HCT116 (cell line): ENCODE data around the gene MAP2K4.

Source experiments
- CEBPB ChIP-seq: IDR thresholded peaks from 2 replicates; pipeline ENCODE4 v1.6.1; 2012; ENCODE audit warnings: low read depth
- CTCF ChIP-seq, 3 experiments: fragments of 200-600 bp in 1 of 3; sonication (generic) in 1 of 3; IDR thresholded peaks in 2 of 3; conservative IDR thresholded peaks in 1 of 3; 2 replicates each; pipeline ENCODE4 v1.5.1; 2012 to 2017; ENCODE audit warnings: low read depth in 2 of 3, low read length in 2 of 3, antibody characterized with exemption in 1 of 3, borderline replicate concordance in 1 of 3, control low read depth in 1 of 3, mild to moderate bottlenecking in 1 of 3, mixed read lengths in 1 of 3, mixed run types in 1 of 3, moderate library complexity in 1 of 3; ENCODE audit not compliant: insufficient read depth in 1 of 3
- EZH2 ChIP-seq: fragments of 200-600 bp; sonication (generic); IDR thresholded peaks from 2 replicates; pipeline ENCODE4 v1.6.1; 2017; ENCODE audit warnings: antibody characterized with exemption, mixed run types
- EZH2phosphoT487 ChIP-seq: fragments of 200-600 bp; IDR thresholded peaks from 2 replicates; pipeline ENCODE4 v1.6.1; 2018; ENCODE audit warnings: antibody characterized with exemption, borderline replicate concordance
- POLR2A ChIP-seq: IDR thresholded peaks from 2 replicates; pipeline ENCODE4 v1.7.0; 2011; ENCODE audit warnings: borderline replicate concordance; ENCODE audit not compliant: insufficient read depth, insufficient read length; ENCODE audit errors: extremely low read depth
- POLR2AphosphoS5 ChIP-seq: IDR thresholded peaks from 2 replicates; pipeline ENCODE4 v1.6.1; 2011; ENCODE audit warnings: mild to moderate bottlenecking, low read depth, low read length, moderate library complexity
- RAD21 ChIP-seq: IDR thresholded peaks from 2 replicates; pipeline ENCODE4 v1.6.1; 2012; ENCODE audit warnings: low read depth, mild to moderate bottlenecking
- SIN3A ChIP-seq: IDR thresholded peaks from 2 replicates; pipeline ENCODE4 v1.6.1; 2012; ENCODE audit warnings: low read depth
- YY1 ChIP-seq: IDR thresholded peaks from 2 replicates; pipeline ENCODE4 v1.6.1; 2011; ENCODE audit warnings: low read length, low read depth, moderate library complexity, mild to moderate bottlenecking; ENCODE audit not compliant: insufficient replicate concordance; ENCODE audit errors: extremely low read depth
- ZNF274 ChIP-seq: fragments of 200-500 bp; sonication (Bioruptor generic); IDR thresholded peaks from 2 replicates; pipeline ENCODE4 v1.6.1; 2014; ENCODE audit warnings: mild to moderate bottlenecking, low read depth, low read length, inconsistent platforms
- TF ChIP-seq, protein P1 (sequence below): IDR thresholded peaks from 2 replicates; pipeline ENCODE4 v1.6.1; 2011; ENCODE audit warnings: mild to moderate bottlenecking, low read length, moderate library complexity; ENCODE audit not compliant: insufficient replicate concordance; ENCODE audit errors: extremely low read depth

- no peak for TF ChIP-seq CEBPB
- no peak for TF ChIP-seq CTCF (IDR thresholded peaks at IDR 0.05 in 2 of 3, conservative IDR thresholded peaks at IDR 0.05 in 1 of 3; ENCODE audit: borderline replicate concordance in 1 of 3, insufficient read depth in 1 of 3, low read depth in 2 of 3, low read length in 2 of 3)
- TF ChIP-seq EZH2, result no peak
- no peak for TF ChIP-seq EZH2phosphoT487
- no peak for TF ChIP-seq POLR2A
- no peak for TF ChIP-seq SIN3A
- no peak for TF ChIP-seq YY1
- TF ChIP-seq RAD21, result no peak
- TF ChIP-seq, protein P1, sequence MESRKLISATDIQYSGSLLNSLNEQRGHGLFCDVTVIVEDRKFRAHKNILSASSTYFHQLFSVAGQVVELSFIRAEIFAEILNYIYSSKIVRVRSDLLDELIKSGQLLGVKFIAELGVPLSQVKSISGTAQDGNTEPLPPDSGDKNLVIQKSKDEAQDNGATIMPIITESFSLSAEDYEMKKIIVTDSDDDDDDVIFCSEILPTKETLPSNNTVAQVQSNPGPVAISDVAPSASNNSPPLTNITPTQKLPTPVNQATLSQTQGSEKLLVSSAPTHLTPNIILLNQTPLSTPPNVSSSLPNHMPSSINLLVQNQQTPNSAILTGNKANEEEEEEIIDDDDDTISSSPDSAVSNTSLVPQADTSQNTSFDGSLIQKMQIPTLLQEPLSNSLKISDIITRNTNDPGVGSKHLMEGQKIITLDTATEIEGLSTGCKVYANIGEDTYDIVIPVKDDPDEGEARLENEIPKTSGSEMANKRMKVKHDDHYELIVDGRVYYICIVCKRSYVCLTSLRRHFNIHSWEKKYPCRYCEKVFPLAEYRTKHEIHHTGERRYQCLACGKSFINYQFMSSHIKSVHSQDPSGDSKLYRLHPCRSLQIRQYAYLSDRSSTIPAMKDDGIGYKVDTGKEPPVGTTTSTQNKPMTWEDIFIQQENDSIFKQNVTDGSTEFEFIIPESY, result no peak
- TF ChIP-seq POLR2AphosphoS5, result no peak
- no peak for TF ChIP-seq ZNF274
Measured at GRCh38 chr17:12053552-12053951, 32.9 kb downstream of the MAP2K4 start.
